Activated T-helper 1 cell treated with anti-CD3 and anti-CD28 coated beads, Interleukin-12 subunit alpha, Interleukin-12 subunit beta, Interleukin-2, Interleukin-4 antibody, amounts not matched to agents 30 ng/mL and 10 ng/mL and 1 ng/mL, durations not matched to agents 14 hours and 24 hours and 36 hours (primary cell): ENCODE data around the gene CARD18. TPM values are rescaled to one million over a fixed set of nuclear protein-coding genes. Genes with fewer than 3 reads are reported as not detected.

Source experiments
- DNase-seq: peaks from one replicate; pipeline ENCODE4 v3.0.0; 2021; ENCODE audit warnings: low spot score
- H3K27ac Mint-ChIP-seq: one replicate; pipeline ENCODE4 v1.8.0; 2021; ENCODE audit warnings: mild to moderate bottlenecking, mixed read lengths
- H3K27me3 Mint-ChIP-seq: one replicate; pipeline ENCODE4 v1.8.0; 2022; ENCODE audit warnings: mild to moderate bottlenecking, moderate library complexity, mixed read lengths; ENCODE audit not compliant: insufficient read depth
- H3K36me3 Mint-ChIP-seq: one replicate; pipeline ENCODE4 v1.8.0; 2021; ENCODE audit warnings: low read depth, mixed read lengths
- H3K4me1 Mint-ChIP-seq: one replicate; pipeline ENCODE4 v1.8.0; 2021; ENCODE audit warnings: low read depth, mixed read lengths
- H3K4me3 Mint-ChIP-seq: one replicate; pipeline ENCODE4 v1.8.0; 2021; ENCODE audit warnings: mild to moderate bottlenecking, moderate library complexity, mixed read lengths
- H3K9me3 Mint-ChIP-seq: one replicate; pipeline ENCODE4 v1.8.0; 2021; ENCODE audit warnings: mixed read lengths
- intact Hi-C: fragments of 100-400 bp; cut with micrococcal nuclease; formaldehyde crosslinking; loops from one replicate; pipeline ENCODE4 v1.15.1; 2024
- total RNA-seq: library from RNA; stranded (reverse); gene quantifications from 2 replicates; pipeline ENCODE4 v1.2.3, GENCODE V29; 2022

The CARD18 gene, protein sequence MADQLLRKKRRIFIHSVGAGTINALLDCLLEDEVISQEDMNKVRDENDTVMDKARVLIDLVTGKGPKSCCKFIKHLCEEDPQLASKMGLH
- not detected in 2 replicates for total RNA-seq

DNA sequence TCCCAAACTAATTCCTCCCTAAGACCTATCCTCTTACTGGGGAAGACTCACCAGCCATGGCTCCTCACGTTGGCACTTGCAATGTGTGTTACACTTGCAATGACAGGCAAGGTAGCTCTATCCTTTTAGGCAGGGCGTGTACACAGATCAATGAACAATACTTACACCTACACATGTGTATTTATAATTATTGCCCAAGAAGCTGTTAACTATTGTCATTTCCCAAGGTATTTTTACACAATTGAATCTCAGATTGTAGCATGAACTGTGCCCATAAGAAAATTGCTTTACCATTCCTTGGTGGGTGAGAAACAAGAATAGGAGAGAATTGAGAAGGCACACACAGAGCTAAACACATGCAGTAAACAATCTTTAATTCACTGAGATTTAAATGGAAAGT lies at the start of gene CARD18:
TSS of gene CARD18 (minus strand) at position 101 of the 400 bp plus-strand sequence. CDS start at position 58, 43 bp downstream.
- no peak within 1 kb of the TSS for H3K4me3 Mint-ChIP-seq
- intact Hi-C loops, result no loop called here
- no peak within 1 kb of the TSS for H3K27ac Mint-ChIP-seq
- no peak for DNase-seq
- peaks cover 2% of the 10 kb centered on the region for H3K27me3 Mint-ChIP-seq
- no peaks in the 10 kb centered on the region for H3K36me3 Mint-ChIP-seq
- H3K4me1 Mint-ChIP-seq, result no peaks in the 10 kb centered on the region
- peaks cover 6% of the 10 kb centered on the region for H3K9me3 Mint-ChIP-seq

DNA sequence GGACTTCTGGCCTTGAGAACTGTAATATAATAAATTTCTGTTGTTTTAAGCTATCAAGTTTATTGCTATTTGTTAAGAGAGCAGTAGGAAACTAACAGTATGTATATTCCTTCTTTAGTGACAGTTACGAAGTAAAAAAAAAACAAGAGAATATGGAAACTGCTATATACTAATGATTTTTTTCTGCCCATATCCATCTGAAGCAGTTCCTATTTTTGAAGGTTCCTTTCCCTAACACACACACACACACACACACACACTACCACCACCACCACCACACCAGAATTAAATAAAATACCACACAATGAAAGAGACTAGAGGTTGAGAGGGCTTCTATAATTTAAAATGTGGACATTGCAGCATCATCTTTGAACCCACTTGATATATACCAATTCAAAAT lies 44.4 kb upstream of the CARD18 start:
- H3K4me3 Mint-ChIP-seq, result no peak overlapping the region
- no peaks in the 10 kb centered on the region for H3K4me1 Mint-ChIP-seq
- intact Hi-C loops, result no loop called here
- H3K27me3 Mint-ChIP-seq, result peaks cover 1% of the 10 kb centered on the region
- H3K9me3 Mint-ChIP-seq, result no peaks in the 10 kb centered on the region
- no peak overlapping the region for H3K27ac Mint-ChIP-seq
- no peaks in the 10 kb centered on the region for H3K36me3 Mint-ChIP-seq
- DNase-seq, result no peak

- H3K27ac Mint-ChIP-seq, result no peak overlapping the region
- no peaks in the 10 kb centered on the region for H3K4me1 Mint-ChIP-seq
- no peak overlapping the region for H3K4me3 Mint-ChIP-seq
- no peaks in the 10 kb centered on the region for H3K9me3 Mint-ChIP-seq
- no peaks in the 10 kb centered on the region for H3K36me3 Mint-ChIP-seq
- intact Hi-C loops, result no loop called here
- H3K27me3 Mint-ChIP-seq, result peaks cover 1% of the 10 kb centered on the region
- no peak for DNase-seq
These were observed 43.9 kb upstream of the CARD18 start for GRCh38 chr11:105183426-105183825.

- Mint-ChIP-seq H3K4me3 (no peak overlapping the region), H3K27me3 (peaks cover 1% of the 10 kb centered on the region), H3K27ac (no peak overlapping the region), H3K36me3 (no peaks in the 10 kb centered on the region), H3K9me3 (no peaks in the 10 kb centered on the region), H3K4me1 (no peaks in the 10 kb centered on the region)
- DNase-seq, result no peak
- intact Hi-C loops, result no loop called here
These were observed 42.0 kb upstream of the CARD18 start for GRCh38 chr11:105181521-105181920.

- DNase-seq, result no peak
- Mint-ChIP-seq H3K4me3 (no peak overlapping the region), H3K36me3 (no peaks in the 10 kb centered on the region), H3K27ac (no peak overlapping the region), H3K4me1 (no peaks in the 10 kb centered on the region), H3K9me3 (no peaks in the 10 kb centered on the region), H3K27me3 (peaks cover 1% of the 10 kb centered on the region)
- intact Hi-C loops, result no loop called here
These were observed 41.5 kb upstream of the CARD18 start for GRCh38 chr11:105181100-105181499.

DNA sequence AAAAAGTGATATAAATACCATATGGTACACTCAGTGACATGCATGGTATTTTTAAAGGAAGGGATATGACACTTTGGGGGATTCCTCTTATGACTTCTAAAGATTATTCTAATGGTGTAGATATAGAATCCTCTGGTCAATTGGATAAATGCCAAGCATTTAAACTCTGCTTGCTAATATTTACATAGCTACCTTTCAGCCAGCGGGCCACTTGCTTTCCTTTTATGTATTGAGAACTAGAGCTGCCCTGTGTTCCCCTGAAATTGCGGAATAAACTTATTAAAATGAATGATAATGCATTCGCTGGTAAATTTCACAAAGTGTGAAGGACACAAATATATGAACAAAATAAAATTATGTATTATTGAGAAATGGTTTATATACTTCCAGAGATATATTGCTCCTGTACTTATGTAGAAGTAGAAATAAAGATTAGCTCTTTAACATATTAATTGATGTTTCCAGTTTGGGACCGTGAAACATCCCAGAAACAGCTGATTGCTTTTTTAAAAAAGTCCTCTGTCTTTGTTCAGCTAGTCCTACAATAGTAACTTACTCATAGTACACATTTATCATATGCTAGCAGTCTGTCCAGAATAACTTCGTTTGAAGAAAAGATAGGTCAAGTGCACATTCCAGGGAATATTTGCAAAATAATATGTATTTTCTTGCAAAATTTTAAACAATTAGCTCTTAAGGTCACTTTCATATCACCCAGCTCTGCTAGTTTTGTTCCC lies 40.1 kb upstream of the CARD18 start:
- Mint-ChIP-seq H3K27ac (no peak overlapping the region), H3K27me3 (peaks cover 1% of the 10 kb centered on the region), H3K4me1 (no peaks in the 10 kb centered on the region), H3K9me3 (no peaks in the 10 kb centered on the region), H3K4me3 (no peak overlapping the region), H3K36me3 (no peaks in the 10 kb centered on the region)
- intact Hi-C loops, result no loop called here
- DNase-seq, result no peak

DNA sequence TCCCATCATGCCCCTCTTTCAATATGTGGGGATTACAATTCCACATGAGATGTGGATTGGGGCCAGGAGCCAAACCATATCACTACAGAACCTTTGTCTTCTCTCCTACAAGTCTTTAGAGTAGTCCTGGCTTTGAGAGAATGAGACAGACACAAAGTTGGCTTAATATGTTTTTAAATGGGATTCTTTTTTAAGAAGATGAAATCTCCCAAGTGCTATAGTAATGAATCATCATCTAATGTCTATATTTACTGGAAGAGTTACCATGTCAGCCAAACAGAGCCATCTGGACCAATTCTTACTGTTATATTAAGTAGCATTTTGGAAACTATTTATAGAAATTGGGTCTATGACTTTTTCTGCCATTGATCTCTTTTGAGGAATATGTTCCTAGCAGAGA lies 38.1 kb upstream of the CARD18 start:
- DNase-seq, result no peak
- H3K4me3 Mint-ChIP-seq, result no peak overlapping the region
- H3K4me1 Mint-ChIP-seq, result no peaks in the 10 kb centered on the region
- H3K9me3 Mint-ChIP-seq, result no peaks in the 10 kb centered on the region
- no peak overlapping the region for H3K27ac Mint-ChIP-seq
- H3K27me3 Mint-ChIP-seq, result peaks cover 4% of the 10 kb centered on the region
- intact Hi-C loops, result no loop called here
- H3K36me3 Mint-ChIP-seq, result no peaks in the 10 kb centered on the region

- intact Hi-C loops, result no loop called here
- H3K4me1 Mint-ChIP-seq, result no peaks in the 10 kb centered on the region
These were observed 28.9 kb upstream of the CARD18 start for GRCh38 chr11:105168457-105168856.

GRCh38 chr11:105167244-105167643 lies 27.7 kb upstream of the CARD18 start:
- no peaks in the 10 kb centered on the region for H3K36me3 Mint-ChIP-seq
- H3K27ac Mint-ChIP-seq, result no peak overlapping the region
- H3K27me3 Mint-ChIP-seq, result no peaks in the 10 kb centered on the region
- intact Hi-C loops, result no loop called here
- no peak overlapping the region for H3K4me3 Mint-ChIP-seq
- no peak for DNase-seq
- H3K9me3 Mint-ChIP-seq, result peaks cover 3% of the 10 kb centered on the region
- no peaks in the 10 kb centered on the region for H3K4me1 Mint-ChIP-seq

More at GRCh38 chr11:105168457-105168856, 28.9 kb upstream of the CARD18 start:
- Mint-ChIP-seq H3K9me3 (peaks cover 3% of the 10 kb centered on the region), H3K36me3 (no peaks in the 10 kb centered on the region), H3K4me3 (no peak overlapping the region), H3K27ac (no peak overlapping the region), H3K27me3 (peaks cover 3% of the 10 kb centered on the region)
- DNase-seq, result no peak

GRCh38 chr11:105164208-105164607 lies 24.6 kb upstream of the CARD18 start:
- DNase-seq, result no peak
- peaks cover 2% of the 10 kb centered on the region for H3K27me3 Mint-ChIP-seq
- intact Hi-C loops, result no loop called here
- no peaks in the 10 kb centered on the region for H3K4me1 Mint-ChIP-seq
- no peak overlapping the region for H3K27ac Mint-ChIP-seq
- no peak overlapping the region for H3K4me3 Mint-ChIP-seq
- H3K36me3 Mint-ChIP-seq, result no peaks in the 10 kb centered on the region
- no peaks in the 10 kb centered on the region for H3K9me3 Mint-ChIP-seq

- no peaks in the 10 kb centered on the region for H3K36me3 Mint-ChIP-seq
- H3K27ac Mint-ChIP-seq, result no peak overlapping the region
- no peak overlapping the region for H3K4me3 Mint-ChIP-seq
- DNase-seq, result no peak
- peaks cover 4% of the 10 kb centered on the region for H3K27me3 Mint-ChIP-seq
- H3K9me3 Mint-ChIP-seq, result no peaks in the 10 kb centered on the region
- H3K4me1 Mint-ChIP-seq, result no peaks in the 10 kb centered on the region
- intact Hi-C loops, result no loop called here
These were observed 22.9 kb upstream of the CARD18 start for GRCh38 chr11:105162506-105162905.

GRCh38 chr11:105158436-105158835 lies 18.9 kb upstream of the CARD18 start:
- Mint-ChIP-seq H3K27ac (no peak overlapping the region), H3K36me3 (no peaks in the 10 kb centered on the region), H3K9me3 (no peaks in the 10 kb centered on the region), H3K4me1 (no peaks in the 10 kb centered on the region), H3K27me3 (peaks cover 4% of the 10 kb centered on the region), H3K4me3 (no peak overlapping the region)
- DNase-seq, result no peak
- intact Hi-C loops, result no loop called here

DNA sequence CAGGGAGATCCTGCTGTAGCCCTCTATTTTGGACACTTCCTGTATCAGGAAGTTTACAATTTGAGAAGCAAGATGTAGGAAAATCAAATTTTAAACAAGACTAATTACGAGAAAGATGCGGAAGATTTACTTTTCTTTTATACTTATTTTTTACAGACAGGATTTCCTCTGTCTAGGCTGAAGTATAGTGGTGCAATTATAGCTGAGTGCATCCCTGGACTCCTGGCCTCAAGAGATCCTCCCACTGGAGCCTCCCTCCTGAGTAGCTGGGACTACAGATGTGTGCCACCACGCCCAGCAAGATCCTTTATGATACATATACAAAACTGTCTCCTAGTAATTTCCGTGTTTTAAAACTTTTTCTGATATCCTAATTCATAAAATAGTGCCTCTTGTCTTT lies 17.2 kb upstream of the CARD18 start:
- Mint-ChIP-seq H3K36me3 (no peaks in the 10 kb centered on the region), H3K27ac (no peak overlapping the region), H3K27me3 (peaks cover 2% of the 10 kb centered on the region), H3K9me3 (no peaks in the 10 kb centered on the region), H3K4me3 (no peak overlapping the region), H3K4me1 (no peaks in the 10 kb centered on the region)
- intact Hi-C loops, result no loop called here
- DNase-seq, result no peak

- intact Hi-C loops, result no loop called here
- no peak overlapping the region for H3K27ac Mint-ChIP-seq
- no peak for DNase-seq
- H3K27me3 Mint-ChIP-seq, result peaks cover 2% of the 10 kb centered on the region
- H3K4me1 Mint-ChIP-seq, result no peaks in the 10 kb centered on the region
- H3K36me3 Mint-ChIP-seq, result no peaks in the 10 kb centered on the region
- no peaks in the 10 kb centered on the region for H3K9me3 Mint-ChIP-seq
- H3K4me3 Mint-ChIP-seq, result no peak overlapping the region
These were observed 16.7 kb upstream of the CARD18 start for GRCh38 chr11:105156231-105156630.
